Measurements from ENCODE around the gene NTM.

DNA sequence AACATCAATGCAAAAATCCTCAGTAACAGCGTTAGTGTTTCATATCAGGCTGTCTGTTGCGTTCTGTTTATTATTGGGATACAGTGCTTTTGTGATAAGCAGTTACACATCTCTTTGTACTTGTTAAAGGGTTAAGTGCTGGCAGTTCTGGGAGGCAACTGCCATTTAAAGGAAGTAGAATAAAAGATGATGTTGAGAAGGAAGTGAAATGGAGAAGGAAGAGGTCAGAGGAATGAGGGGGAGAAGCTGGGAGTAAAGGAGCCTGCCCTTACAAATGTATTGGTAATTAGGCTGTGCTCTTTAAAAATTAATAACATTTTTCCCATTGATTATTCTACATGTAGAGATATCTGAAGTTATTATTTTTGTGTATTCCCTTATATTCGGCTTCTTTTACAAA lies 674.7 kb downstream of the NTM start:
- TF ChIP-seq POLR2AphosphoS5 (IDR thresholded peaks at IDR 0.05) (no peak), CTCF (IDR thresholded peaks at IDR 0.05 in 8 of 11, conservative IDR thresholded peaks at IDR 0.05 in 3 of 11) (no peak), POLR2A (IDR thresholded peaks at IDR 0.05) (no peak)

All from spleen (tissue), 7 donors.